Endothelial cell of umbilical vein (primary cell): ENCODE data around the gene CLCN2. TPM values are rescaled to one million over a fixed set of nuclear protein-coding genes. Genes with fewer than 3 reads are reported as not detected.

Experiments used
- BruUV-seq: library from RNA; stranded (reverse); fragments of 400-500 nt; replicated peaks from 2 replicates; lab custom pipeline; 2021; lab: Mats Ljungman, UMichigan
- CTCF ChIA-PET: fragments of 300-600, 350-600 bp; sonication (Branson Sonifier 250); formaldehyde crosslinking; loops from one replicate; lab custom pipeline; 2021; ENCODE audit warnings: antibody characterized with exemption, inconsistent platforms; lab: Charles Lee
- POLR2A ChIA-PET: fragments of 300-600, 350-600 bp; sonication (Branson Sonifier 250); formaldehyde crosslinking; loops from one replicate; lab custom pipeline; 2021; ENCODE audit warnings: antibody characterized with exemption, inconsistent platforms; lab: Charles Lee
- DNase-seq: peaks from one replicate; pipeline ENCODE4 v3.0.0-alpha.2; 2011; ENCODE audit warnings: low read depth, low spot score
- FAIRE-seq: peaks from 2 replicates; lab custom pipeline; 2011; peaks lifted over from hg19 to GRCh38; lab: Jason Lieb, UNC
- H2AFZ ChIP-seq: 2 replicates; pipeline ENCODE4 v1.6.0; 2012; ENCODE audit warnings: low read depth, low read length, control low read depth, inconsistent platforms
- H3K27ac ChIP-seq: 2 replicates; pipeline ENCODE4 v1.5.1; 2011; ENCODE audit warnings: low read depth, mild to moderate bottlenecking, control low read depth, low read length, moderate library complexity; ENCODE audit not compliant: insufficient read depth
- H3K27me3 ChIP-seq, 2 experiments: 2 replicates each; pipeline versions ENCODE4 v1.6.0 to v1.6.1; 2011; ENCODE audit warnings: low read length in 2 of 2, mixed read lengths in 1 of 2; ENCODE audit not compliant: control insufficient read depth in 2 of 2, insufficient read depth in 2 of 2
- H3K36me3 ChIP-seq, 2 experiments: 2 replicates in 1 of 2; 3 replicates in 1 of 2; pipeline ENCODE4 v1.5.1; 2011; ENCODE audit warnings: low read length in 2 of 2, mild to moderate bottlenecking in 1 of 2, moderate library complexity in 1 of 2; ENCODE audit not compliant: control insufficient read depth in 2 of 2, insufficient read depth in 2 of 2; ENCODE audit errors: extremely low read depth in 1 of 2
- H3K4me1 ChIP-seq: 3 replicates; pipeline ENCODE4 v1.5.1; 2011; ENCODE audit warnings: mild to moderate bottlenecking, low read length; ENCODE audit not compliant: control insufficient read depth, insufficient read depth; ENCODE audit errors: extremely low read depth
- H3K4me2 ChIP-seq: 2 replicates; pipeline ENCODE4 v1.6.1; 2011; ENCODE audit warnings: low read length, control low read depth, mixed read lengths; ENCODE audit not compliant: insufficient read depth
- H3K4me3 ChIP-seq, 3 experiments: fragments of 200-600 bp in 1 of 3; sonication (generic), shearing (Covaris generic) in 1 of 3; replicated peaks in 1 of 3; 2 replicates each; pipeline ENCODE4 v1.5.1; 2011 to 2016; ENCODE audit warnings: control low read depth in 3 of 3, low read length in 3 of 3, mild to moderate bottlenecking in 2 of 3, inconsistent platforms in 1 of 3, low read depth in 1 of 3, moderate library complexity in 1 of 3; ENCODE audit not compliant: insufficient read depth in 1 of 3
- H3K79me2 ChIP-seq: 2 replicates; pipeline ENCODE4 v1.6.0; 2012; ENCODE audit warnings: low read length, inconsistent platforms; ENCODE audit not compliant: control insufficient read depth, insufficient read depth
- H3K9ac ChIP-seq: replicated peaks from 2 replicates; pipeline ENCODE3; 2011; ENCODE audit warnings: low read length, control low read depth; ENCODE audit not compliant: insufficient read depth; ENCODE audit errors: extremely low read depth
- H3K9me1 ChIP-seq: replicated peaks from 3 replicates; pipeline ENCODE4 v1.6.0; 2011; ENCODE audit warnings: mild to moderate bottlenecking, low read length; ENCODE audit not compliant: control insufficient read depth, insufficient read depth; ENCODE audit errors: extremely low read depth
- H3K9me3 ChIP-seq: replicated peaks from 2 replicates; pipeline ENCODE4 v1.5.1; 2012; ENCODE audit warnings: low read length, inconsistent platforms; ENCODE audit not compliant: control insufficient read depth, insufficient read depth
- H4K20me1 ChIP-seq: replicated peaks from 2 replicates; pipeline ENCODE3; 2011; ENCODE audit warnings: mild to moderate bottlenecking, low read length; ENCODE audit not compliant: control insufficient read depth, insufficient read depth; ENCODE audit errors: extremely low read depth
- EZH2 ChIP-seq: IDR thresholded peaks from 2 replicates; pipeline ENCODE4 v1.6.1; 2012; ENCODE audit warnings: borderline replicate concordance, low read depth, mild to moderate bottlenecking, moderate library complexity, low read length, inconsistent platforms; ENCODE audit not compliant: severe bottlenecking
- JUN ChIP-seq: IDR thresholded peaks from 2 replicates; pipeline ENCODE4 v1.6.1; 2011; ENCODE audit warnings: borderline replicate concordance, low read depth; ENCODE audit not compliant: insufficient read length, insufficient read depth
- MAX ChIP-seq: IDR thresholded peaks from 2 replicates; pipeline ENCODE4 v1.6.1; 2011; ENCODE audit not compliant: insufficient read depth, insufficient read length
- MYC ChIP-seq: IDR thresholded peaks from one replicate; pipeline ENCODE4 v1.6.1; 2011; ENCODE audit warnings: mild to moderate bottlenecking, low read depth, low read length
- POLR2AphosphoS5 ChIP-seq: IDR thresholded peaks from 2 replicates; pipeline ENCODE4 v1.6.1; 2012; ENCODE audit warnings: low read depth, mild to moderate bottlenecking, control low read depth, low read length, moderate library complexity; ENCODE audit not compliant: insufficient read depth
- dilution Hi-C: fragments of 300-500 bp; cut with MboI; formaldehyde crosslinking; loops from one replicate; pipeline ENCODE4 v1.15.0; 2019; ENCODE audit warnings: low sequenced_read_pairs; ENCODE audit not compliant: extremely low pct_ligation_motif_present
- intact Hi-C: fragments of 100-400 bp; cut with micrococcal nuclease; formaldehyde crosslinking; loops from one replicate; pipeline ENCODE4 v1.10.0; 2022
- polyA plus RNA-seq, 4 experiments: library from polyadenylated mRNA; depleted of rRNA in 3 of 4; stranded (reverse) in 3 of 4; unstranded in 1 of 4; fragments of >200 nt; gene quantifications; 2 replicates each; pipeline versions ENCODE4 v1.2.1 to v1.2.3, GENCODE V29; 2011 to 2012; ENCODE audit warnings: missing spikeins in 1 of 4
- total RNA-seq: library from RNA; stranded (reverse); gene quantifications from 2 replicates; pipeline ENCODE4 v1.2.3, GENCODE V29; 2021

The CLCN2 gene
- total and polyA plus RNA-seq, 2 donors (not counting 3 experiments of a cell fraction or from before 2014, with no cell fraction given) = 3.5 to 6.5 TPM

DNA sequence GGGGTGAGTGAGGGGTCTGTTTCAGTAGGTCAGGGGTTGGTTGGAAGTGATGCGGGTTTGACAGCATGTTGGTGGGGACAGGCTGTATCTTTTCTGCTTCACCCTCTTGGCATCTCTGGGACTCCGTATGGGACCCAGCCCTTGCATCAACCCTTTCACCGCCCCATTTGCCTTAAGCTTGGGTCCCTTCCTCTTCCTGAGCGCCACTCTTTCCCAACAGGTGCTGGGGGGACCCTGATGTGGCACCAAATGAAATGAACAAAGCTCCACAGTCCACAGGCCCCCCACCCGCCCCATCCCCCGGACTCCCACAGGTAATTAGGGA is 45.9 kb downstream of the CLCN2 start:
- TF ChIP-seq MAX (no peak), POLR2AphosphoS5 (no peak), MYC (no peak), JUN (no peak), EZH2 (no peak)
- Histone ChIP-seq H3K27ac (peak overlapping the region; percentile 64), H2AFZ (no peak overlapping the region), H3K9ac (peak overlapping the region; percentile 82), H4K20me1 (peaks cover 3% of the 10 kb centered on the region), H3K9me1 (no peaks in the 10 kb centered on the region), H3K4me3 (peak overlapping the region; percentile 36 to 84 (median 59)), H3K9me3 (no peaks in the 10 kb centered on the region), H3K4me1 (peaks cover 38% of the 10 kb centered on the region), H3K36me3 (peaks cover 11 to 12% of the 10 kb centered on the region in 2 experiments), H3K4me2 (peak overlapping the region; percentile 25), H3K79me2 (peaks cover 53% of the 10 kb centered on the region), H3K27me3 (no peaks in the 10 kb centered on the region)
- FAIRE-seq (no peak), DNase-seq (no peak)
- POLR2A ChIA-PET = interaction anchor here (1.0 to 1.5 kb wide), 2 partner anchors 22 to 46 kb away, joined by 3 to 5 read pairs; partner anchors contain the start of genes CLCN2, FAM131A and POLR2H
- dilution Hi-C loops = no loop called here
- intact Hi-C loops = loop anchor here (1.0 kb wide), 1 partner anchor 47 kb away; no protein-coding TSS in a partner anchor
- CTCF ChIA-PET = interaction anchor here (1.1 kb wide), 1 partner anchor 10 kb away, joined by 3 read pairs; no protein-coding TSS in a partner anchor
- BruUV-seq = no TSS peak
